H9 (cell line): ENCODE measurements around the gene ABCB11. TPM values are rescaled to one million over a fixed set of nuclear protein-coding genes. Genes with fewer than 3 reads are reported as not detected.

Experiments used
- DNase-seq: peaks from one replicate; pipeline ENCODE4 v3.0.0-alpha.2; 2017
- H2AFZ ChIP-seq: one replicate; pipeline ENCODE4 v1.6.1; 2013; ENCODE audit warnings: mild to moderate bottlenecking, low read length, control low read depth, moderate library complexity
- H2AK5ac ChIP-seq: 2 replicates; pipeline ENCODE4 v1.6.1; 2013; ENCODE audit warnings: low read length, control low read depth, mixed read lengths; ENCODE audit not compliant: insufficient read length
- H2BK120ac ChIP-seq: one replicate; pipeline ENCODE4 v1.6.1; 2013; ENCODE audit warnings: low read depth, mild to moderate bottlenecking, low read length, control low read depth, inconsistent platforms; ENCODE audit not compliant: poor library complexity, severe bottlenecking
- H2BK12ac ChIP-seq: 2 replicates; pipeline ENCODE4 v1.6.1; 2013; ENCODE audit warnings: low read length, control low read depth, mixed read lengths, low read depth; ENCODE audit not compliant: insufficient read length
- H2BK15ac ChIP-seq: 2 replicates; pipeline ENCODE4 v1.6.1; 2013; ENCODE audit warnings: low read depth, low read length, control low read depth
- H2BK20ac ChIP-seq: one replicate; pipeline ENCODE4 v1.6.1; 2013; ENCODE audit warnings: low read depth, mild to moderate bottlenecking, low read length, control low read depth, inconsistent platforms; ENCODE audit not compliant: poor library complexity, severe bottlenecking
- H2BK5ac ChIP-seq: 2 replicates; pipeline ENCODE4 v1.6.1; 2013; ENCODE audit warnings: low read length, control low read depth, mixed read lengths; ENCODE audit not compliant: insufficient read length
- H3K14ac ChIP-seq: 2 replicates; pipeline ENCODE4 v1.6.1; 2013; ENCODE audit warnings: low read length, control low read depth; ENCODE audit not compliant: insufficient read depth
- H3K18ac ChIP-seq: 2 replicates; pipeline ENCODE4 v1.6.1; 2013; ENCODE audit warnings: low read depth, mild to moderate bottlenecking, mixed read lengths, low read length, control low read depth; ENCODE audit not compliant: insufficient read length
- H3K23ac ChIP-seq: 2 replicates; pipeline ENCODE4 v1.6.1; 2013; ENCODE audit warnings: low read length, control low read depth, mixed read lengths, low read depth; ENCODE audit not compliant: insufficient read length
- H3K23me2 ChIP-seq: 2 replicates; pipeline ENCODE4 v1.6.1; 2013; ENCODE audit warnings: low read depth, mild to moderate bottlenecking, mixed read lengths, low read length, control low read depth; ENCODE audit not compliant: insufficient read length, poor library complexity, severe bottlenecking
- H3K27ac ChIP-seq: 2 replicates; pipeline ENCODE4 v1.5.1; 2013; ENCODE audit warnings: low read length, control low read depth, mixed read lengths, low read depth; ENCODE audit not compliant: insufficient read length
- H3K27me3 ChIP-seq: 2 replicates; pipeline ENCODE4 v1.6.1; 2013; ENCODE audit warnings: low read length, control low read depth, inconsistent platforms; ENCODE audit not compliant: insufficient read depth
- H3K4ac ChIP-seq: 2 replicates; pipeline ENCODE4 v1.6.1; 2013; ENCODE audit warnings: low read depth, mild to moderate bottlenecking, control low read depth, inconsistent platforms, low read length, moderate library complexity
- H3K4me1 ChIP-seq: 2 replicates; pipeline ENCODE4 v1.6.1; 2013; ENCODE audit warnings: low read length, control low read depth, inconsistent platforms; ENCODE audit not compliant: insufficient read depth
- H3K4me2 ChIP-seq: 2 replicates; pipeline ENCODE4 v1.6.1; 2013; ENCODE audit warnings: low read length, control low read depth, mixed read lengths; ENCODE audit not compliant: insufficient read length, insufficient read depth
- H3K56ac ChIP-seq: 2 replicates; pipeline ENCODE4 v1.6.1; 2013; ENCODE audit warnings: low read depth, mild to moderate bottlenecking, mixed read lengths, low read length, control low read depth; ENCODE audit not compliant: insufficient read length
- H3K79me1 ChIP-seq: 2 replicates; pipeline ENCODE4 v1.6.1; 2013; ENCODE audit warnings: low read depth, mild to moderate bottlenecking, moderate library complexity, low read length, control low read depth, inconsistent platforms; ENCODE audit not compliant: insufficient read depth, poor library complexity, severe bottlenecking
- H3K79me2 ChIP-seq: 2 replicates; pipeline ENCODE4 v1.6.1; 2013; ENCODE audit warnings: low read length, control low read depth, inconsistent platforms; ENCODE audit not compliant: insufficient read depth
- H3K9ac ChIP-seq: 2 replicates; pipeline ENCODE4 v1.6.1; 2013; ENCODE audit warnings: low read length, control low read depth, mixed read lengths; ENCODE audit not compliant: insufficient read length; ENCODE audit errors: extremely low read depth
- H3K9me3 ChIP-seq: one replicate; pipeline ENCODE4 v1.6.1; 2013; ENCODE audit warnings: low read depth, low read length, inconsistent platforms; ENCODE audit not compliant: control insufficient read depth
- H3T11ph ChIP-seq: one replicate; pipeline ENCODE4 v1.6.1; 2013; ENCODE audit warnings: mild to moderate bottlenecking, low read length, control low read depth, inconsistent platforms
- H4K20me1 ChIP-seq: one replicate; pipeline ENCODE4 v1.6.1; 2013; ENCODE audit not compliant: control insufficient read depth, insufficient read length, insufficient read depth
- H4K5ac ChIP-seq: 2 replicates; pipeline ENCODE4 v1.6.1; 2013; ENCODE audit warnings: low read depth, mild to moderate bottlenecking, mixed read lengths, low read length, control low read depth; ENCODE audit not compliant: insufficient read length
- H4K8ac ChIP-seq: replicated peaks from 2 replicates; pipeline ENCODE4 v1.6.1; 2013; ENCODE audit warnings: low read length, control low read depth, mixed read lengths, low read depth; ENCODE audit not compliant: insufficient read length
- H4K91ac ChIP-seq: 2 replicates; pipeline ENCODE4 v1.6.1; 2013; ENCODE audit warnings: low read depth, mild to moderate bottlenecking, moderate library complexity, mixed read lengths, low read length, control low read depth; ENCODE audit not compliant: insufficient read length
- H3K27ac Mint-ChIP-seq, 3 experiments: 2 replicates in 2 of 3; 3 replicates in 1 of 3; pipeline ENCODE4 v1.8.0; 2020 to 2021; ENCODE audit warnings: mixed read lengths in 3 of 3, mild to moderate bottlenecking in 1 of 3, moderate library complexity in 1 of 3
- H3K27me3 Mint-ChIP-seq: 2 replicates; pipeline ENCODE4 v1.8.0; 2021; ENCODE audit warnings: low read depth, mild to moderate bottlenecking, moderate library complexity, mixed read lengths
- H3K36me3 Mint-ChIP-seq, 3 experiments: 2 replicates in 2 of 3; 3 replicates in 1 of 3; pipeline ENCODE4 v1.8.0; 2020 to 2021; ENCODE audit warnings: low read depth in 3 of 3, mixed read lengths in 3 of 3; ENCODE audit not compliant: insufficient read depth in 1 of 3
- H3K4me1 Mint-ChIP-seq, 2 experiments: 2 replicates each; pipeline ENCODE4 v1.8.0; 2020; ENCODE audit warnings: mixed read lengths in 2 of 2
- H3K4me3 Mint-ChIP-seq, 2 experiments: 2 replicates in 1 of 2; 3 replicates in 1 of 2; pipeline ENCODE4 v1.8.0; 2020 to 2021; ENCODE audit warnings: mild to moderate bottlenecking in 2 of 2, mixed read lengths in 2 of 2, moderate library complexity in 1 of 2
- H3K9me3 Mint-ChIP-seq, 2 experiments: 2 replicates in 1 of 2; 3 replicates in 1 of 2; pipeline ENCODE4 v1.8.0; 2020; ENCODE audit warnings: mild to moderate bottlenecking in 2 of 2, mixed read lengths in 2 of 2, moderate library complexity in 1 of 2
- WGBS: extraction: QIAGEN DNeasy Blood & Tissue Kit; methylation state at CpG from one replicate; pipeline ENCODE4 v1.1.7; 2013; ENCODE audit warnings: missing lambda C conversion rate, low lambda C conversion rate, mixed read lengths; ENCODE audit not compliant: insufficient read length; ENCODE audit errors: extremely low coverage; 5-methylcytosine and 5-hydroxymethylcytosine counted together
- total RNA-seq: library from RNA; stranded (reverse); gene quantifications from 2 replicates; pipeline ENCODE4 v1.2.1, GENCODE V29; 2021
- TF ChIP-seq, protein P1 (sequence below): fragments of 200-600 bp; sonication (generic); conservative IDR thresholded peaks from 3 replicates; pipeline ENCODE4 v1.8.0; 2021; ENCODE audit warnings: antibody characterized with exemption, mild to moderate bottlenecking

ABCB11 gene
- total RNA-seq, 1 experiment from 2014 or later, result not detected

DNA sequence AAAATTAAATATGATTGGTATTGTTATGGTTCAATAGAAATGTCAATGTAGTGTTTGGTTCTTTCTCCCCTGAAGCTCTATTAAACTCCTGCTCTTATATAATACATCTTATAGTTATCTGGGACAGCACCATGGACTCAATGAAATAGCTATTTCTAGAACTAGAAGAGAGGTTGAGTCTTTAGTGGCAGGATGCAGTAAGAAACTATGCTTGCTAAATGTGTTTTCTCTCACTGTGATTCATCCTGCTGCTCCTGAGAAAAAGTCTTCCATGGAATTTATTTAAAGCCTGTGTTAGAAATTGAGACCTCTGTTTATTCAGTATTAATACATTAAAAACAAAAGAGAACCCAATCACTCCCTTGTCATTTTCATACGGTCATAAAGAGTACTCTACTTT lies 68.5 kb downstream of the ABCB11 start:
- no CpG with 5 or more reads among the region's 1 CpG for WGBS
- no peak overlapping the region for H3K4ac ChIP-seq
- no peak overlapping the region for H3K9ac ChIP-seq
- no peak overlapping the region for H2BK120ac ChIP-seq
- H3K27ac ChIP-seq, result no peak overlapping the region
- H3K79me2 ChIP-seq, result no peaks in the 10 kb centered on the region
- H2BK15ac ChIP-seq, result no peak overlapping the region
- H4K20me1 ChIP-seq, result no peaks in the 10 kb centered on the region
- H3T11ph ChIP-seq, result no peak overlapping the region
- Mint-ChIP-seq H3K36me3 (no peaks in the 10 kb centered on the region), H3K4me3 (no peak overlapping the region), H3K4me1 (no peaks in the 10 kb centered on the region), H3K27ac (no peak overlapping the region), H3K9me3 (no peaks in the 10 kb centered on the region), H3K27me3 (no peaks in the 10 kb centered on the region; the same call in 1 of the 2 replicates)
- H4K8ac ChIP-seq, result no peak overlapping the region
- no peaks in the 10 kb centered on the region for H3K27me3 ChIP-seq
- no peaks in the 10 kb centered on the region for H3K79me1 ChIP-seq
- no peaks in the 10 kb centered on the region for H3K23me2 ChIP-seq
- no peaks in the 10 kb centered on the region for H3K9me3 ChIP-seq
- H3K14ac ChIP-seq, result no peak overlapping the region
- no peak overlapping the region for H3K23ac ChIP-seq
- no peaks in the 10 kb centered on the region for H3K4me1 ChIP-seq
- H2AK5ac ChIP-seq, result no peak overlapping the region
- no peak overlapping the region for H3K4me2 ChIP-seq
- TF ChIP-seq, protein P1, sequence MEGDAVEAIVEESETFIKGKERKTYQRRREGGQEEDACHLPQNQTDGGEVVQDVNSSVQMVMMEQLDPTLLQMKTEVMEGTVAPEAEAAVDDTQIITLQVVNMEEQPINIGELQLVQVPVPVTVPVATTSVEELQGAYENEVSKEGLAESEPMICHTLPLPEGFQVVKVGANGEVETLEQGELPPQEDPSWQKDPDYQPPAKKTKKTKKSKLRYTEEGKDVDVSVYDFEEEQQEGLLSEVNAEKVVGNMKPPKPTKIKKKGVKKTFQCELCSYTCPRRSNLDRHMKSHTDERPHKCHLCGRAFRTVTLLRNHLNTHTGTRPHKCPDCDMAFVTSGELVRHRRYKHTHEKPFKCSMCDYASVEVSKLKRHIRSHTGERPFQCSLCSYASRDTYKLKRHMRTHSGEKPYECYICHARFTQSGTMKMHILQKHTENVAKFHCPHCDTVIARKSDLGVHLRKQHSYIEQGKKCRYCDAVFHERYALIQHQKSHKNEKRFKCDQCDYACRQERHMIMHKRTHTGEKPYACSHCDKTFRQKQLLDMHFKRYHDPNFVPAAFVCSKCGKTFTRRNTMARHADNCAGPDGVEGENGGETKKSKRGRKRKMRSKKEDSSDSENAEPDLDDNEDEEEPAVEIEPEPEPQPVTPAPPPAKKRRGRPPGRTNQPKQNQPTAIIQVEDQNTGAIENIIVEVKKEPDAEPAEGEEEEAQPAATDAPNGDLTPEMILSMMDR, result no peak
- H3K56ac ChIP-seq, result no peak overlapping the region
- H4K5ac ChIP-seq, result no peak overlapping the region
- H3K18ac ChIP-seq, result no peak overlapping the region
- no peak overlapping the region for H2BK5ac ChIP-seq
- H2BK20ac ChIP-seq, result no peak overlapping the region
- no peak for DNase-seq
- no peak overlapping the region for H2AFZ ChIP-seq
- H4K91ac ChIP-seq, result no peak overlapping the region
- no peak overlapping the region for H2BK12ac ChIP-seq
